K562 (cell line): ENCODE measurements around the gene LIMS1. TPM values are rescaled to one million over a fixed set of nuclear protein-coding genes. Genes with fewer than 3 reads are reported as not detected.

Experiments
- ADNP ChIP-seq: fragments of 200-800 bp; sonication (Bioruptor generic); IDR thresholded peaks from 2 replicates; pipeline ENCODE4 v1.6.1; 2016; ENCODE audit warnings: missing genetic modification characterization, missing compliant biosample characterization
- BMI1 ChIP-seq: fragments of 150-350 bp; IDR thresholded peaks from 2 replicates; pipeline ENCODE4 v1.6.1; 2014; ENCODE audit warnings: low read length
- CHD7 ChIP-seq: fragments of 200-600 bp; sonication (generic); IDR thresholded peaks from one replicate; pipeline ENCODE4 v1.6.1; 2012; ENCODE audit warnings: mild to moderate bottlenecking, low read depth, low read length, inconsistent platforms
- CUX1 ChIP-seq: fragments of 200-800 bp; sonication (Bioruptor generic); IDR thresholded peaks from 2 replicates; pipeline ENCODE4 v1.6.1; 2016; ENCODE audit warnings: missing genetic modification characterization, missing compliant biosample characterization
- MTA2 ChIP-seq: fragments of 450-650 bp; IDR thresholded peaks from 2 replicates; pipeline ENCODE4 v1.6.1; 2016; ENCODE audit warnings: low read depth
- RFX1 ChIP-seq: fragments of 450-650 bp; IDR thresholded peaks from 2 replicates; pipeline ENCODE4 v1.6.1; 2016; ENCODE audit warnings: mild to moderate bottlenecking, moderate library complexity
- SMARCA5 ChIP-seq: fragments of 450-650 bp; IDR thresholded peaks from 2 replicates; pipeline ENCODE4 v1.6.1; 2016
- THAP7 ChIP-seq: fragments of 250-450 bp; sonication (Bioruptor Pico); IDR thresholded peaks from 2 replicates; pipeline ENCODE4 v1.5.0; 2021
- ZBED1 ChIP-seq: IDR thresholded peaks from 2 replicates; pipeline ENCODE4 v1.6.1; 2014
- ZNF324 ChIP-seq: fragments of 250-450 bp; sonication (Bioruptor Pico); IDR thresholded peaks from 2 replicates; pipeline ENCODE4 v1.4.0; 2020; ENCODE audit warnings: mild to moderate bottlenecking
- polyA plus RNA-seq, 8 experiments: library from polyadenylated mRNA; depleted of rRNA in 4 of 8; stranded (reverse) in 5 of 8; unstranded in 3 of 8; fragments of >200 nt; fragmentation: Nextera tagmentation in 2 of 8; fragmentation: Illumina TruSeq in 1 of 8; extraction: Ambion mirVana in 2 of 8; extraction: Trizol in 1 of 8; gene quantifications; 2 replicates each; pipeline versions ENCODE4 v1.2.1 to v1.2.3, GENCODE V29; 2011 to 2014; ENCODE audit warnings: inconsistent platforms in 1 of 8, missing spikeins in 1 of 8
- total RNA-seq, 7 experiments: library from RNA; depleted of rRNA in 6 of 7; stranded (reverse); fragments of >200 nt in 6 of 7; fragmentation: Illumina TruSeq in 2 of 7; extraction: Trizol in 2 of 7; gene quantifications; 2 replicates each; pipeline versions ENCODE4 v1.2.1 to v1.2.3, GENCODE V29; 2011 to 2021; ENCODE audit warnings: low replicate concordance in 1 of 7

Gene LIMS1
- total and polyA plus RNA-seq, 9 of the 15 experiments (the other 6 are each of a cell fraction or from before 2014, with no cell fraction given), result 52.8 to 134 (median 81.0) TPM

DNA sequence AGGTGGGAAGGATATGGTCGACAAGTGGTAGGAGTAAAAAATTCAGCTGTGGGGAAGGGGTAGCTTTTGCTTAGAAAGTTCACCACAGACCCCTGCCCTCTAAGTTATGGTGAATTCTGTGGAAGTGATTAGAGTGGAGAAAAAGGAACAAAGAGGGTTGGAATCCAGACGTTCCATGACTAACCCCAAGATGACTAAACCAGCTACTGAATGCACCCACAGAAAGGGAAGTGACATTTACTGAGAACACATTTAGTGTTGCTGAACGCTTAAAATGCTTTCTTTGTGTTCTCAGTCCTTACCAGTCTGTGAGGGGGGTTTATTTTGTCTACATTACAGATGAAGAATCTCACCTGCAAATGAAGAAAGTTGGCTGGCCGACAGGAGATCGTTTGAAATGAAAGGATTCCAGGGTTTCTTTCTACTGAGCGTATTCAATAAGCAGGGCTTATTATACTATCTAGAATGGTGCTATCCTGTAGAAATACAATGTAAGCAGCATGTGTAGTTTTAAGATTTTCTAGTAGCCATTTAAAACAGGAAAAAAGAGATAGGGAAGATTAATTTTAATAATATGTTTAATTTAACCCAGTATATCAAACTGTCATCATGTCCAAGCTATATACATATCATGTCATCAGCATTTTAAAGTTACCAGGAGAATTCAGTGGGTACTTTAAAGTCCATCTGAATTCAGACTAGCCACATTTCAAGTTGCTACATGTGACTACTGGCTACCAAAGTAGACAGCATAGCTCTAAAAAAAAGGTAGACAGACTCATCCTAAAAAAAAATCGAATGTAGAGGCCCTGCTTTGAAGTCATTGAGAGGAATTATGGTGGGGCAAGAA is 60.1 kb downstream of the LIMS1 start (continued):
- TF ChIP-seq CHD7, result no peak
- TF ChIP-seq THAP7 (CRISPR knock-in tag), result no peak
- no peak for TF ChIP-seq ZNF324 (CRISPR knock-in tag)
- TF ChIP-seq SMARCA5, result no peak
- no peak; the same call in 1 of the 2 replicates for TF ChIP-seq ADNP (tag)
- TF ChIP-seq CUX1 (CRISPR knock-in tag), result no peak
- no peak for TF ChIP-seq BMI1
- no peak for TF ChIP-seq MTA2
- no peak for TF ChIP-seq RFX1
- no peak for TF ChIP-seq ZBED1
